Measurements from ENCODE around the gene SLC12A6.

DNA sequence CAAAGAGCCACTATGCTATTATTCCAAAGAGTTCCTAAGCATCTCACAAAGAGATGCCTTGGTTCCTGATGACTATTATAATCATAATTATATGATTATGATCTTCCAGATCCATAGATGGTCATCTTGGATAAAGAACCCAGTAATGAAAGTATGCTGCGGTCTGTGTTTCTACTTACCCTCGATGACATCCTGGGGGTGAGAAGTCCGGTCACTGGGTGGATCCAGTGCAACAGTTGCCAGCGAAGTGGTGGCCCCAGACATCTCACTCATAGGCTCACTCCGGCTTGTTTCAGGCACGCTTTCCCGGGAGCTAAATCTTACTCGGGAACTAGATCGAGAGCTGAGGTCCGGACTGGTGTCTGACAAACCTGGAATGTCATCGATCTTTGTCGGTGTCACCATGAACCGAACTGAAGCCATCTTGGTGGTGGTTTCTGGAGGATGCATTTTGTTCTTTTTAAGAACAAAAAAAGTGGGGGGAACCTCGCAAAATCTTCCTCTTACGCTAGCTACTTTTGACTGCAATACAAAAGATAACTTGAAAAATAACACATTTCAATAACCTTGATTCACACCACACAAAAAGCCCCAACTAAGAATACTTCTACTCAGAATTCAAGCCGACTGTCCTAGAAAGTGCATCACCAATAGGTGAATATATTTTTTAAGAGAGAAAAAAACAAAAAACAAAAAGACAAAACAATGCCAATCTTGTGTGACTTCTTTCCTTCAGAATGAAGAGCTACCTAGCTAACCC, 1.2 kb downstream of the SLC12A6 start:
- no peak for TF ChIP-seq POLR2A (IDR thresholded peaks at IDR 0.05)
- TF ChIP-seq, protein P1, sequence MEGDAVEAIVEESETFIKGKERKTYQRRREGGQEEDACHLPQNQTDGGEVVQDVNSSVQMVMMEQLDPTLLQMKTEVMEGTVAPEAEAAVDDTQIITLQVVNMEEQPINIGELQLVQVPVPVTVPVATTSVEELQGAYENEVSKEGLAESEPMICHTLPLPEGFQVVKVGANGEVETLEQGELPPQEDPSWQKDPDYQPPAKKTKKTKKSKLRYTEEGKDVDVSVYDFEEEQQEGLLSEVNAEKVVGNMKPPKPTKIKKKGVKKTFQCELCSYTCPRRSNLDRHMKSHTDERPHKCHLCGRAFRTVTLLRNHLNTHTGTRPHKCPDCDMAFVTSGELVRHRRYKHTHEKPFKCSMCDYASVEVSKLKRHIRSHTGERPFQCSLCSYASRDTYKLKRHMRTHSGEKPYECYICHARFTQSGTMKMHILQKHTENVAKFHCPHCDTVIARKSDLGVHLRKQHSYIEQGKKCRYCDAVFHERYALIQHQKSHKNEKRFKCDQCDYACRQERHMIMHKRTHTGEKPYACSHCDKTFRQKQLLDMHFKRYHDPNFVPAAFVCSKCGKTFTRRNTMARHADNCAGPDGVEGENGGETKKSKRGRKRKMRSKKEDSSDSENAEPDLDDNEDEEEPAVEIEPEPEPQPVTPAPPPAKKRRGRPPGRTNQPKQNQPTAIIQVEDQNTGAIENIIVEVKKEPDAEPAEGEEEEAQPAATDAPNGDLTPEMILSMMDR (IDR thresholded peaks at IDR 0.05) = no peak
- TF ChIP-seq EP300 (IDR thresholded peaks at IDR 0.05) = no peak

Data from tibial nerve (tissue), 4 donors.